Left ventricle myocardium inferior (tissue), 1 donor: ENCODE measurements around the gene G0S2. TPM values are rescaled to one million over a fixed set of nuclear protein-coding genes. Genes with fewer than 3 reads are reported as not detected.

Experiments
- DNase-seq: peaks from one replicate; pipeline ENCODE4 v3.0.0-alpha.2; 2020
- H3K27ac ChIP-seq: fragments of 200-600 bp; replicated peaks from 2 replicates; pipeline ENCODE4 v1.8.0; 2021
- H3K27me3 ChIP-seq: fragments of 200-600 bp; 2 replicates; pipeline ENCODE4 v1.8.0; 2021; ENCODE audit warnings: low read depth
- H3K36me3 ChIP-seq: fragments of 200-600 bp; 2 replicates; pipeline ENCODE4 v1.8.0; 2021
- H3K4me1 ChIP-seq: fragments of 200-600 bp; 2 replicates; pipeline ENCODE4 v1.8.0; 2021
- H3K4me3 ChIP-seq: fragments of 200-600 bp; 2 replicates; pipeline ENCODE4 v1.8.0; 2021; ENCODE audit warnings: mild to moderate bottlenecking, moderate library complexity
- H3K9me3 ChIP-seq: fragments of 200-600 bp; replicated peaks from 2 replicates; pipeline ENCODE4 v1.8.0; 2021
- CTCF ChIP-seq: fragments of 200-600 bp; IDR thresholded peaks from 2 replicates; pipeline ENCODE4 v1.8.0; 2021; ENCODE audit warnings: antibody characterized with exemption, mild to moderate bottlenecking, borderline replicate concordance
- intact Hi-C: fragments of 100-400 bp; cut with micrococcal nuclease; formaldehyde crosslinking; loops from one replicate; pipeline ENCODE4 v1.11.0; 2022
- total RNA-seq: library from RNA; stranded (reverse); fragmentation: NEBNext Ultra II Directional; extraction: Animal tissue kit (Norgen Biotek cat#: 25700); gene quantifications from one replicate; pipeline ENCODE4 v1.2.1, GENCODE V29; 2021
- donor health status: DM: no; HTN: yes; CAD: no; lungs with severe emphysema.

The G0S2 gene
- total RNA-seq, 1 donor from 2014 or later = 307 TPM

- Histone ChIP-seq H3K27me3 (no peaks in the 10 kb centered on the region), H3K4me1 (peaks cover 49% of the 10 kb centered on the region), H3K36me3 (no peaks in the 10 kb centered on the region), H3K4me3 (no peak overlapping the region), H3K27ac (peak overlapping the region; percentile 39), H3K9me3 (no peaks in the 10 kb centered on the region)
- no peak for DNase-seq
- no peak for TF ChIP-seq CTCF
- intact Hi-C loops = no loop called here
Measured at GRCh38 chr1:209688746-209689234, 13.6 kb downstream of the G0S2 start.

GRCh38 chr1:209689477-209689876 lies 14.3 kb downstream of the G0S2 start:
- Histone ChIP-seq H3K36me3 (no peaks in the 10 kb centered on the region), H3K27ac (no peak overlapping the region), H3K4me1 (peaks cover 49% of the 10 kb centered on the region), H3K4me3 (no peak overlapping the region), H3K9me3 (no peaks in the 10 kb centered on the region), H3K27me3 (no peaks in the 10 kb centered on the region)
- TF ChIP-seq CTCF = no peak
- DNase-seq = no peak
- intact Hi-C loops = no loop called here

- Histone ChIP-seq H3K36me3 (no peaks in the 10 kb centered on the region), H3K4me1 (peaks cover 41% of the 10 kb centered on the region), H3K27ac (no peak overlapping the region), H3K4me3 (no peak overlapping the region), H3K27me3 (no peaks in the 10 kb centered on the region), H3K9me3 (no peaks in the 10 kb centered on the region)
- intact Hi-C loops = loop anchor here (5.0 to 10.0 kb wide), 2 partner anchors 54 to 114 kb away; no protein-coding TSS in a partner anchor
- DNase-seq = no peak
- no peak for TF ChIP-seq CTCF
Measured at GRCh38 chr1:209691237-209691636, 16.0 kb downstream of the G0S2 start.

GRCh38 chr1:209692296-209692695 lies 17.1 kb downstream of the G0S2 start:
- H3K9me3 ChIP-seq = no peaks in the 10 kb centered on the region
- no peak for DNase-seq
- H3K4me1 ChIP-seq = peaks cover 37% of the 10 kb centered on the region
- intact Hi-C loops = loop anchor here (5.0 to 10.0 kb wide), 2 partner anchors 53 to 115 kb away; no protein-coding TSS in a partner anchor
- peak overlapping the region; percentile 41 for H3K27ac ChIP-seq
- no peaks in the 10 kb centered on the region for H3K27me3 ChIP-seq
- H3K4me3 ChIP-seq = no peak overlapping the region
- no peaks in the 10 kb centered on the region for H3K36me3 ChIP-seq
- TF ChIP-seq CTCF = no peak

- H3K27ac ChIP-seq = peak overlapping the region; percentile 41
- peaks cover 32% of the 10 kb centered on the region for H3K4me1 ChIP-seq
Measured at GRCh38 chr1:209692745-209693504, 17.7 kb downstream of the G0S2 start.

More at GRCh38 chr1:209692745-209693504, 17.7 kb downstream of the G0S2 start:
- Histone ChIP-seq H3K4me3 (no peak overlapping the region), H3K9me3 (no peaks in the 10 kb centered on the region), H3K27me3 (no peaks in the 10 kb centered on the region), H3K36me3 (no peaks in the 10 kb centered on the region)
- intact Hi-C loops = loop anchor here (5.0 to 10.0 kb wide), 2 partner anchors 52 to 116 kb away; no protein-coding TSS in a partner anchor
- TF ChIP-seq CTCF = peak; percentile 88
- peak; percentile 68 for DNase-seq
